Thymus (tissue), 11 donors: ENCODE measurements around the gene PRC1. TPM values are rescaled to one million over a fixed set of nuclear protein-coding genes. Genes with fewer than 3 reads are reported as not detected.

Experiments
- DNase-seq, 9 donors: peaks; one replicate each; pipeline ENCODE4 v3.0.0-alpha.2; 2013; ENCODE audit warnings: low spot score in 9 of 9, low read depth in 6 of 9, missing footprints in 1 of 9
- H3K27ac ChIP-seq, 2 donors: one replicate each; pipeline ENCODE4 v1.5.1; 2013; ENCODE audit warnings: control low read depth in 1 of 2, low read depth in 1 of 2, low read length in 1 of 2, mild to moderate bottlenecking in 1 of 2, moderate library complexity in 1 of 2
- H3K27me3 ChIP-seq, 2 donors: one replicate each; pipeline ENCODE4 v1.5.1; 2013; ENCODE audit warnings: low read length in 1 of 2; ENCODE audit not compliant: control insufficient read depth in 2 of 2, insufficient read depth in 1 of 2
- H3K36me3 ChIP-seq, 2 donors: one replicate each; pipeline ENCODE4 v1.5.1; 2013; ENCODE audit warnings: low read length in 1 of 2, mild to moderate bottlenecking in 1 of 2, moderate library complexity in 1 of 2; ENCODE audit not compliant: control insufficient read depth in 2 of 2, insufficient read depth in 2 of 2
- H3K4me1 ChIP-seq, 2 donors: one replicate each; pipeline ENCODE4 v1.5.1; 2013; ENCODE audit warnings: low read length in 2 of 2; ENCODE audit not compliant: control insufficient read depth in 2 of 2, insufficient read depth in 2 of 2
- H3K4me3 ChIP-seq, 2 donors: one replicate each; pipeline ENCODE4 v1.5.1; 2013; ENCODE audit warnings: low read length in 2 of 2, control low read depth in 1 of 2, mild to moderate bottlenecking in 1 of 2
- H3K9me3 ChIP-seq, 2 donors: one replicate each; pipeline ENCODE4 v1.5.1; 2013; ENCODE audit warnings: low read length in 1 of 2, mild to moderate bottlenecking in 1 of 2; ENCODE audit not compliant: control insufficient read depth in 2 of 2, insufficient read depth in 1 of 2
- WGBS: extraction: QIAGEN DNeasy Blood & Tissue Kit; methylation state at CpG from one replicate; pipeline ENCODE4 v1.1.7; 2013; 5-methylcytosine and 5-hydroxymethylcytosine counted together
- polyA plus RNA-seq: library from polyadenylated mRNA; stranded (reverse); fragments of 200-250 nt; gene quantifications from one replicate; pipeline ENCODE4 v1.2.3, GENCODE V29; 2013
- total RNA-seq: library from RNA; stranded (reverse); fragments of 120-200 nt; gene quantifications from one replicate; pipeline ENCODE4 v1.2.4, GENCODE V29; 2013
- donor health status: healthy.

The PRC1 gene
- total and polyA plus RNA-seq, 2 donors: 18.7 to 90.9 TPM

- H3K9me3 ChIP-seq: no peaks in the 10 kb centered on the region
- peaks cover 40 to 46% of the 10 kb centered on the region in 2 donors for H3K36me3 ChIP-seq
- 97% methylated on average over 20 of the region's 20 CpGs for WGBS
- H3K4me3 ChIP-seq: no peak overlapping the region
- DNase-seq: no peak
- H3K27me3 ChIP-seq: no peaks in the 10 kb centered on the region
- H3K27ac ChIP-seq: no peak overlapping the region
- peaks cover 9 to 13% of the 10 kb centered on the region in 2 donors for H3K4me1 ChIP-seq
These were observed 33.8 kb downstream of the PRC1 start for GRCh38 chr15:90960298-90961091.

- no peak overlapping the region for H3K27ac ChIP-seq
- DNase-seq: no peak
- peaks cover 12 to 17% of the 10 kb centered on the region in 2 donors for H3K4me1 ChIP-seq
- no peaks in the 10 kb centered on the region for H3K27me3 ChIP-seq
- 98% methylated on average over 5 of the region's 5 CpGs for WGBS
- H3K9me3 ChIP-seq: no peaks in the 10 kb centered on the region
- H3K4me3 ChIP-seq: no peak overlapping the region
- H3K36me3 ChIP-seq: peaks cover 36 to 44% of the 10 kb centered on the region in 2 donors
These were observed 34.4 kb downstream of the PRC1 start for GRCh38 chr15:90959894-90960293.

GRCh38 chr15:90959028-90959595 lies 35.2 kb downstream of the PRC1 start:
- H3K27ac ChIP-seq: no peak overlapping the region
- peaks cover 36 to 43% of the 10 kb centered on the region in 2 donors for H3K36me3 ChIP-seq
- DNase-seq: no peak
- WGBS: 96% methylated on average over 8 of the region's 8 CpGs
- no peaks in the 10 kb centered on the region for H3K9me3 ChIP-seq
- H3K27me3 ChIP-seq: no peaks in the 10 kb centered on the region
- no peak overlapping the region for H3K4me3 ChIP-seq
- H3K4me1 ChIP-seq: peaks cover 12 to 22% of the 10 kb centered on the region in 2 donors

GRCh38 chr15:90957791-90958190 lies 36.5 kb downstream of the PRC1 start:
- no peaks in the 10 kb centered on the region for H3K27me3 ChIP-seq
- H3K4me3 ChIP-seq: no peak overlapping the region
- peaks cover 12 to 22% of the 10 kb centered on the region in 2 donors for H3K4me1 ChIP-seq
- H3K36me3 ChIP-seq: peaks cover 43% of the 10 kb centered on the region in 2 donors
- H3K9me3 ChIP-seq: no peaks in the 10 kb centered on the region
- WGBS: 98% methylated on average over 6 of the region's 6 CpGs
- no peak for DNase-seq
- H3K27ac ChIP-seq: no peak overlapping the region

GRCh38 chr15:90957031-90957790 lies 37.1 kb downstream of the PRC1 start:
- Histone ChIP-seq H3K27ac (no peak overlapping the region), H3K4me1 (peaks cover 12 to 22% of the 10 kb centered on the region in 2 donors), H3K9me3 (no peaks in the 10 kb centered on the region), H3K27me3 (no peaks in the 10 kb centered on the region), H3K4me3 (peak overlapping the region; percentile 35 to 89), H3K36me3 (peaks cover 40 to 43% of the 10 kb centered on the region in 2 donors)
- WGBS: 85% methylated on average over 63 of the region's 63 CpGs
- no peak for DNase-seq

- DNase-seq: peak in 8 of 9 donors; percentile 25 to 79 (median 52)
- Histone ChIP-seq H3K4me1 (peaks cover 12 to 22% of the 10 kb centered on the region in 2 donors), H3K9me3 (no peaks in the 10 kb centered on the region), H3K27ac (no peak overlapping the region), H3K36me3 (peaks cover 37 to 46% of the 10 kb centered on the region in 2 donors), H3K4me3 (peak overlapping the region; percentile 35 to 89), H3K27me3 (no peaks in the 10 kb centered on the region)
- 33% methylated on average over 56 of the region's 56 CpGs for WGBS
These were observed 37.9 kb downstream of the PRC1 start for GRCh38 chr15:90956274-90957030.

GRCh38 chr15:90955624-90956273 lies 38.6 kb downstream of the PRC1 start:
- H3K27ac ChIP-seq: peak overlapping the region in 1 of 2 donors; percentile 60
- peak overlapping the region; percentile 87 to 89 for H3K4me3 ChIP-seq
- peaks cover 12 to 22% of the 10 kb centered on the region in 2 donors for H3K4me1 ChIP-seq
- 86% methylated on average over 20 of the region's 20 CpGs for WGBS
- H3K9me3 ChIP-seq: no peaks in the 10 kb centered on the region
- H3K27me3 ChIP-seq: no peaks in the 10 kb centered on the region
- peak in 1 of 9 donors; percentile 7 for DNase-seq
- H3K36me3 ChIP-seq: peaks cover 31 to 40% of the 10 kb centered on the region in 2 donors
